Measurements from ENCODE around the gene ARHGAP4.

DNA sequence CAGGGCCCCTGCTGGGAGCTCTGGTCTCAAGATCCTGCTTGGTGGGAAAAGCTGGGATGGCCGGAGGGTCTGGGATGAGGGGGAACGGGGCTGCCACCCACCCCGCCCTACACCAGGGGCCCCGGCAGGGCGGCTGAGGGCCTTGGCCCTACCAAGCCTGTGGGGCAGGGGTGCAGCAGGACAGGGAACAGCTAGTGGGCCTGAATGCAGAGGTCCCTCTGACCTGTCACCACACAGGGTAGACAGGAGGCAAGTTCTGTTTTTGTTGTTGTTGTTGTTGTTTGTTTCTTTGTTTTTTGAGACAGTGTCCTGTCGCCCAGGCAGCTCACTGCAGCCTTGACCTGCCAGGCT lies 18.7 kb upstream of the ARHGAP4 start:
- TF ChIP-seq SUZ12 (IDR thresholded peaks at IDR 0.05; ENCODE audit: extremely low read depth, insufficient read depth, insufficient read length) (no peak), YY1 (IDR thresholded peaks at IDR 0.05; ENCODE audit: insufficient read depth, insufficient read length) (no peak), ZNF274 (IDR thresholded peaks at IDR 0.05; ENCODE audit: low read depth, low read length) (no peak)

Measured in NT2/D1 (cell line).